Astrocyte (in vitro differentiated cells and primary cell): ENCODE measurements around the gene LIPC.

ENCODE experiments used
- EZH2 ChIP-seq: IDR thresholded peaks from 2 replicates; pipeline ENCODE4 v1.6.1; 2012; ENCODE audit warnings: mild to moderate bottlenecking, low read length, inconsistent platforms; ENCODE audit not compliant: insufficient read depth
- TF ChIP-seq, protein P1 (sequence below): IDR thresholded peaks from 2 replicates; pipeline ENCODE4 v1.5.1; 2011; ENCODE audit warnings: low read depth, mild to moderate bottlenecking, inconsistent platforms, low read length, moderate library complexity; ENCODE audit not compliant: insufficient read depth

GRCh38 chr15:58387130-58387529 is 44.7 kb upstream of the LIPC start:
- TF ChIP-seq, protein P1, sequence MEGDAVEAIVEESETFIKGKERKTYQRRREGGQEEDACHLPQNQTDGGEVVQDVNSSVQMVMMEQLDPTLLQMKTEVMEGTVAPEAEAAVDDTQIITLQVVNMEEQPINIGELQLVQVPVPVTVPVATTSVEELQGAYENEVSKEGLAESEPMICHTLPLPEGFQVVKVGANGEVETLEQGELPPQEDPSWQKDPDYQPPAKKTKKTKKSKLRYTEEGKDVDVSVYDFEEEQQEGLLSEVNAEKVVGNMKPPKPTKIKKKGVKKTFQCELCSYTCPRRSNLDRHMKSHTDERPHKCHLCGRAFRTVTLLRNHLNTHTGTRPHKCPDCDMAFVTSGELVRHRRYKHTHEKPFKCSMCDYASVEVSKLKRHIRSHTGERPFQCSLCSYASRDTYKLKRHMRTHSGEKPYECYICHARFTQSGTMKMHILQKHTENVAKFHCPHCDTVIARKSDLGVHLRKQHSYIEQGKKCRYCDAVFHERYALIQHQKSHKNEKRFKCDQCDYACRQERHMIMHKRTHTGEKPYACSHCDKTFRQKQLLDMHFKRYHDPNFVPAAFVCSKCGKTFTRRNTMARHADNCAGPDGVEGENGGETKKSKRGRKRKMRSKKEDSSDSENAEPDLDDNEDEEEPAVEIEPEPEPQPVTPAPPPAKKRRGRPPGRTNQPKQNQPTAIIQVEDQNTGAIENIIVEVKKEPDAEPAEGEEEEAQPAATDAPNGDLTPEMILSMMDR = no peak
- no peak for TF ChIP-seq EZH2
